SK-N-SH treated with all-trans-retinoic acid at 6 μM for 48 hours (cell line): Measurements from ENCODE around the gene MRPS22.

ENCODE experiments used
- ARNTL ChIP-seq: fragments of 450-650 bp; formaldehyde crosslinking; IDR thresholded peaks from 2 replicates; pipeline ENCODE4 v1.5.0; 2020; ENCODE audit warnings: low read depth, mild to moderate bottlenecking, moderate library complexity, borderline replicate concordance
- BACH2 ChIP-seq: fragments of 250-450 bp; sonication (Bioruptor Pico); IDR thresholded peaks from 2 replicates; pipeline ENCODE4 v1.9.0; 2021; ENCODE audit warnings: mild to moderate bottlenecking, borderline replicate concordance
- GLIS3 ChIP-seq: fragments of 250-450 bp; sonication (Bioruptor Pico); IDR thresholded peaks from 2 replicates; pipeline ENCODE4 v1.5.0; 2020; ENCODE audit warnings: mild to moderate bottlenecking, moderate library complexity
- ISL1 ChIP-seq: fragments of 250-450 bp; sonication (Bioruptor Pico); IDR thresholded peaks from 2 replicates; pipeline ENCODE4 v2.1.2; 2022; ENCODE audit warnings: mild to moderate bottlenecking, moderate library complexity
- PPARA ChIP-seq: fragments of 250-450 bp; sonication (Bioruptor Pico); IDR thresholded peaks from 2 replicates; pipeline ENCODE4 v1.5.0; 2020; ENCODE audit warnings: mild to moderate bottlenecking, borderline replicate concordance
- RARB ChIP-seq: fragments of 250-450 bp; sonication (Bioruptor Pico); IDR thresholded peaks from 2 replicates; pipeline ENCODE4 v1.8.0; 2021; ENCODE audit warnings: mild to moderate bottlenecking, moderate library complexity
- TCF4 ChIP-seq: fragments of 250-450 bp; sonication (Bioruptor Pico); IDR thresholded peaks from 2 replicates; pipeline ENCODE4 v1.8.0; 2021; ENCODE audit warnings: mild to moderate bottlenecking, moderate library complexity, borderline replicate concordance
- ZFP3 ChIP-seq: fragments of 250-450 bp; sonication (Bioruptor Pico); IDR thresholded peaks from 2 replicates; pipeline ENCODE4 v1.5.0; 2020; ENCODE audit warnings: mild to moderate bottlenecking, moderate library complexity
- ZNF565 ChIP-seq: fragments of 450-650 bp; formaldehyde crosslinking; conservative IDR thresholded peaks from 2 replicates; pipeline ENCODE4 v1.5.0; 2020; ENCODE audit warnings: low read depth, mild to moderate bottlenecking, moderate library complexity
- ZNF8 ChIP-seq: fragments of 450-650 bp; formaldehyde crosslinking; IDR thresholded peaks from 2 replicates; pipeline ENCODE4 v1.5.0; 2020; ENCODE audit warnings: mild to moderate bottlenecking, moderate library complexity
- TF ChIP-seq, protein P1 (sequence below): fragments of 250-450 bp; sonication (Bioruptor Pico); IDR thresholded peaks from 2 replicates; pipeline ENCODE4 v1.8.0; 2020; ENCODE audit warnings: mild to moderate bottlenecking, moderate library complexity, borderline replicate concordance

DNA sequence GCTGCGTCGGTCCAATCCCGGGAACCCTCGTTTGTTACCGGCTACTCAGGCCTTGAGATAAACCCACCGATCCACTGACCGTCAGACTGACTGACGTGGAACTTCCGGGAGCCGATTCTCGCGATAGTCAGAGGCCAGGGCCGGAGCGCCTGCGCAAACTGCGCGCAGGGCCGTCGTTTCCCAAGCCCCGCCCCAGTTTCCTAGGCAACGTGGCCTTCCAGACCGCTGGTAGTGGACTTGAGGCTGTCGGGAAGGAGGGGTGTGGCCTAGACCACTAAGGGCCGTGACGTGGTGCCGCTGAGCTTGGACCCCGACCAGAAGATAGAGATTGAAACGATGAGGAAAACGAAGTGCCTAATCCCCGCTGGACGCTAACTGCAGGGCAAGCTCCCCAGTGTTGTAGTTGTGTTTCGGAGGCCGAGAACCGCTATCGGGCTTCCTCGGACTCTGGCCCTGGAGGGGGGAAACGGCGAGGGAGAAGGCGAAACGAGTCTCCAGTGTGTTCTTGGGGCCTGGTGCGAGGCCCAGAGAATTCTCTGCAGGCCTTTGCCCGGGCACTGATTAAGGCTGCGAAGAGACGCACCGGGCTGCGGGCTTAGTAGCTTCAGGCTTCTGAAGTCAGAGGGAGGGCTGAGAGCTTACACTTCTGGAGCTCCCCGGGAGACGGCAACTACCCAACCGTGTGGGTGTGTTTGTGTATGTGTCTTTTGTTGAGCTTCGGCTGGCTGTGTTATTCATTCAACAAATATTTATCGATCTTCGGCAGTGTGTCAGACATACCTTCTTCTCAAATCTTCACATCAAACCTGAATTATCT lies 45.9 kb downstream of the MRPS22 start, which contains the start of gene COPB2:
- no peak for TF ChIP-seq ARNTL (CRISPR knock-in tag)
- TF ChIP-seq RARB = no peak
- no peak for TF ChIP-seq ZNF8 (CRISPR knock-in tag)
- TF ChIP-seq GLIS3 = no peak
- TF ChIP-seq BACH2 (CRISPR knock-in tag) = no peak
- TF ChIP-seq, protein P1, sequence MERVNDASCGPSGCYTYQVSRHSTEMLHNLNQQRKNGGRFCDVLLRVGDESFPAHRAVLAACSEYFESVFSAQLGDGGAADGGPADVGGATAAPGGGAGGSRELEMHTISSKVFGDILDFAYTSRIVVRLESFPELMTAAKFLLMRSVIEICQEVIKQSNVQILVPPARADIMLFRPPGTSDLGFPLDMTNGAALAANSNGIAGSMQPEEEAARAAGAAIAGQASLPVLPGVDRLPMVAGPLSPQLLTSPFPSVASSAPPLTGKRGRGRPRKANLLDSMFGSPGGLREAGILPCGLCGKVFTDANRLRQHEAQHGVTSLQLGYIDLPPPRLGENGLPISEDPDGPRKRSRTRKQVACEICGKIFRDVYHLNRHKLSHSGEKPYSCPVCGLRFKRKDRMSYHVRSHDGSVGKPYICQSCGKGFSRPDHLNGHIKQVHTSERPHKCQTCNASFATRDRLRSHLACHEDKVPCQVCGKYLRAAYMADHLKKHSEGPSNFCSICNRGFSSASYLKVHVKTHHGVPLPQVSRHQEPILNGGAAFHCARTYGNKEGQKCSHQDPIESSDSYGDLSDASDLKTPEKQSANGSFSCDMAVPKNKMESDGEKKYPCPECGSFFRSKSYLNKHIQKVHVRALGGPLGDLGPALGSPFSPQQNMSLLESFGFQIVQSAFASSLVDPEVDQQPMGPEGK (CRISPR knock-in tag) = no peak
- no peak for TF ChIP-seq ZNF565 (CRISPR knock-in tag)
- TF ChIP-seq ISL1 (CRISPR knock-in tag) = no peak
- no peak for TF ChIP-seq TCF4 (CRISPR knock-in tag)
- TF ChIP-seq PPARA (CRISPR knock-in tag) = no peak
- TF ChIP-seq ZFP3 = no peak
